ENCODE data around the gene MBNL2. TPM values are rescaled to one million over a fixed set of nuclear protein-coding genes. Genes with fewer than 3 reads are reported as not detected.
A peak's percentile ranks its signal among the peaks of the same experiment; 100 is the strongest.

The MBNL2 gene
- total and polyA plus RNA-seq, 10 of the 15 experiments (the other 5 are each of a cell fraction or from before 2014, with no cell fraction given): 1.6 to 9.7 (median 6.7) TPM

DNA sequence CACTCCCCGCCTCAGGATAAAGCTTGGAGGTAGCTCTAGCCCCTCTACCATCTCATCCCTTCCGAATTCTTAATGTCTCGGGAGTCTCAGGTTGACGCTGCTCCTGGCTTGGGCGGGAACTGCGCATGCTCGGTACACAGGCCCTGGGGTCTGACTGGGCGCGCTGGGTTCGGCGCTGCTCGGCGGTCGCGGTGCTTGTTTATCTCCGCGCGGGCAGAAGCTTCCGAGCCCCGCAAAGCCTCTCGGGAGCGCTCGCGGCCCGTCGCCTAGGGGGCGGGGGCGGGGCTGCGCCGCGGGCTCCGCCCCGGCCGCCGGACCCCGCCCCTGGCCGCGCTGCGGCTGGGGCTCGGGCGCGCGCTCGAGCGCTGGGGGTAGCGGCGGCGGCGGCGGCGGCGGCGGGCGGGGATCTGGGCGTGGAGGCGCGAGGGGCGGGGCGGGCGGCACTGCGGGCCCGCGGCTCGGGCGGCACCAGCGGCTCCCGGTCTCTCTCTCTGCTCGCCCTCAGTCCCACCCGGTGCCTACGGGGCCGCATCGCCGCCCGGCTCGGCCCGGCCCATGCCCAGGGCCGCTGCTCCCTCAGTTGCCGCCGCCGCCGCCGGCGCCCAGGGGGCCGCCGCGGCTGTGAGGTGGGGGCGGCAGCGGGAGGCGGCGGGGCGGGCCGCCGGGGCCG, 211.7 kb downstream of the MBNL2 start, which contains the start of gene RAP2A (continued):
- TF ChIP-seq, protein P1, sequence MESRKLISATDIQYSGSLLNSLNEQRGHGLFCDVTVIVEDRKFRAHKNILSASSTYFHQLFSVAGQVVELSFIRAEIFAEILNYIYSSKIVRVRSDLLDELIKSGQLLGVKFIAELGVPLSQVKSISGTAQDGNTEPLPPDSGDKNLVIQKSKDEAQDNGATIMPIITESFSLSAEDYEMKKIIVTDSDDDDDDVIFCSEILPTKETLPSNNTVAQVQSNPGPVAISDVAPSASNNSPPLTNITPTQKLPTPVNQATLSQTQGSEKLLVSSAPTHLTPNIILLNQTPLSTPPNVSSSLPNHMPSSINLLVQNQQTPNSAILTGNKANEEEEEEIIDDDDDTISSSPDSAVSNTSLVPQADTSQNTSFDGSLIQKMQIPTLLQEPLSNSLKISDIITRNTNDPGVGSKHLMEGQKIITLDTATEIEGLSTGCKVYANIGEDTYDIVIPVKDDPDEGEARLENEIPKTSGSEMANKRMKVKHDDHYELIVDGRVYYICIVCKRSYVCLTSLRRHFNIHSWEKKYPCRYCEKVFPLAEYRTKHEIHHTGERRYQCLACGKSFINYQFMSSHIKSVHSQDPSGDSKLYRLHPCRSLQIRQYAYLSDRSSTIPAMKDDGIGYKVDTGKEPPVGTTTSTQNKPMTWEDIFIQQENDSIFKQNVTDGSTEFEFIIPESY (IDR thresholded peaks at IDR 0.05): no peak
- TF ChIP-seq TCF7 (IDR thresholded peaks at IDR 0.05; ENCODE audit: borderline replicate concordance): no peak
- no peak for TF ChIP-seq SRF (IDR thresholded peaks at IDR 0.05; ENCODE audit: low read depth in 2 of 2, low read length in 2 of 2)
- TF ChIP-seq, protein P2, sequence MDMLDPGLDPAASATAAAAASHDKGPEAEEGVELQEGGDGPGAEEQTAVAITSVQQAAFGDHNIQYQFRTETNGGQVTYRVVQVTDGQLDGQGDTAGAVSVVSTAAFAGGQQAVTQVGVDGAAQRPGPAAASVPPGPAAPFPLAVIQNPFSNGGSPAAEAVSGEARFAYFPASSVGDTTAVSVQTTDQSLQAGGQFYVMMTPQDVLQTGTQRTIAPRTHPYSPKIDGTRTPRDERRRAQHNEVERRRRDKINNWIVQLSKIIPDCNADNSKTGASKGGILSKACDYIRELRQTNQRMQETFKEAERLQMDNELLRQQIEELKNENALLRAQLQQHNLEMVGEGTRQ (IDR thresholded peaks at IDR 0.05; ENCODE audit: borderline replicate concordance, low read depth, low read length): no peak
- TF ChIP-seq ZNF207 (IDR thresholded peaks at IDR 0.05; ENCODE audit: borderline replicate concordance): no peak; the same call in none of the 2 replicates
- no peak for TF ChIP-seq KAT2A (conservative IDR thresholded peaks at IDR 0.05; ENCODE audit: control insufficient read depth, low read depth, low read length)
- no peak for TF ChIP-seq IKZF2 (IDR thresholded peaks at IDR 0.05)
- TF ChIP-seq FOXK2 (IDR thresholded peaks at IDR 0.05): no peak
- TF ChIP-seq PAX8 (IDR thresholded peaks at IDR 0.05): no peak
- TF ChIP-seq NR2C2 (IDR thresholded peaks at IDR 0.05; ENCODE audit: borderline replicate concordance, control insufficient read depth, insufficient read length, low read depth): no peak
- TF ChIP-seq POLR2AphosphoS5 (IDR thresholded peaks at IDR 0.05; ENCODE audit: low read length): peak; percentile 51; the same call in 1 of the 2 replicates
- TF ChIP-seq, protein P3, sequence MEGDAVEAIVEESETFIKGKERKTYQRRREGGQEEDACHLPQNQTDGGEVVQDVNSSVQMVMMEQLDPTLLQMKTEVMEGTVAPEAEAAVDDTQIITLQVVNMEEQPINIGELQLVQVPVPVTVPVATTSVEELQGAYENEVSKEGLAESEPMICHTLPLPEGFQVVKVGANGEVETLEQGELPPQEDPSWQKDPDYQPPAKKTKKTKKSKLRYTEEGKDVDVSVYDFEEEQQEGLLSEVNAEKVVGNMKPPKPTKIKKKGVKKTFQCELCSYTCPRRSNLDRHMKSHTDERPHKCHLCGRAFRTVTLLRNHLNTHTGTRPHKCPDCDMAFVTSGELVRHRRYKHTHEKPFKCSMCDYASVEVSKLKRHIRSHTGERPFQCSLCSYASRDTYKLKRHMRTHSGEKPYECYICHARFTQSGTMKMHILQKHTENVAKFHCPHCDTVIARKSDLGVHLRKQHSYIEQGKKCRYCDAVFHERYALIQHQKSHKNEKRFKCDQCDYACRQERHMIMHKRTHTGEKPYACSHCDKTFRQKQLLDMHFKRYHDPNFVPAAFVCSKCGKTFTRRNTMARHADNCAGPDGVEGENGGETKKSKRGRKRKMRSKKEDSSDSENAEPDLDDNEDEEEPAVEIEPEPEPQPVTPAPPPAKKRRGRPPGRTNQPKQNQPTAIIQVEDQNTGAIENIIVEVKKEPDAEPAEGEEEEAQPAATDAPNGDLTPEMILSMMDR (IDR thresholded peaks at IDR 0.05 in 2 of 3, conservative IDR thresholded peaks at IDR 0.05 in 1 of 3; ENCODE audit: control insufficient read depth in 2 of 3, extremely low read depth in 1 of 3, insufficient read depth in 1 of 3, low read depth in 3 of 3, low read length in 3 of 3): peak in 1 of 3 experiments; percentile 50; a peak in 2 of 6 replicates
- TF ChIP-seq IKZF1 (conservative IDR thresholded peaks at IDR 0.05): no peak
- TF ChIP-seq SUZ12 (IDR thresholded peaks at IDR 0.05; ENCODE audit: unreplicated experiment): no peak
- TF ChIP-seq EED (IDR thresholded peaks at IDR 0.05; ENCODE audit: low read depth): no peak
- TF ChIP-seq SMAD5 (IDR thresholded peaks at IDR 0.05; ENCODE audit: low read depth): no peak
- TF ChIP-seq, protein P4, sequence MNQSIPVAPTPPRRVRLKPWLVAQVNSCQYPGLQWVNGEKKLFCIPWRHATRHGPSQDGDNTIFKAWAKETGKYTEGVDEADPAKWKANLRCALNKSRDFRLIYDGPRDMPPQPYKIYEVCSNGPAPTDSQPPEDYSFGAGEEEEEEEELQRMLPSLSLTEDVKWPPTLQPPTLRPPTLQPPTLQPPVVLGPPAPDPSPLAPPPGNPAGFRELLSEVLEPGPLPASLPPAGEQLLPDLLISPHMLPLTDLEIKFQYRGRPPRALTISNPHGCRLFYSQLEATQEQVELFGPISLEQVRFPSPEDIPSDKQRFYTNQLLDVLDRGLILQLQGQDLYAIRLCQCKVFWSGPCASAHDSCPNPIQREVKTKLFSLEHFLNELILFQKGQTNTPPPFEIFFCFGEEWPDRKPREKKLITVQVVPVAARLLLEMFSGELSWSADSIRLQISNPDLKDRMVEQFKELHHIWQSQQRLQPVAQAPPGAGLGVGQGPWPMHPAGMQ (IDR thresholded peaks at IDR 0.05; ENCODE audit: borderline replicate concordance): no peak
- TF ChIP-seq MTA2 (IDR thresholded peaks at IDR 0.05; ENCODE audit: low read depth): no peak
- TF ChIP-seq DPF2 (IDR thresholded peaks at IDR 0.05): 0 out of 2 replicates have a peak, but pooled peaks have one; percentile 47
- peak; percentile 45 for TF ChIP-seq RAD21 (IDR thresholded peaks at IDR 0.05; ENCODE audit: insufficient read depth, low read depth, low read length)
- peak; percentile 30; the same call in 1 of the 2 replicates for TF ChIP-seq RB1 (IDR thresholded peaks at IDR 0.05; ENCODE audit: borderline replicate concordance)
- TF ChIP-seq MEF2A (IDR thresholded peaks at IDR 0.05; ENCODE audit: insufficient read depth, low read depth, low read length): no peak
- TF ChIP-seq CHD2 (IDR thresholded peaks at IDR 0.05; ENCODE audit: borderline replicate concordance, low read depth, low read length): no peak
- TF ChIP-seq ZNF384 (IDR thresholded peaks at IDR 0.05; ENCODE audit: borderline replicate concordance, low read depth, low read length): no peak
- no peak for TF ChIP-seq SUPT20H (IDR thresholded peaks at IDR 0.05; ENCODE audit: borderline replicate concordance, control insufficient read depth, low read depth, low read length)
- TF ChIP-seq POU2F2 (IDR thresholded peaks at IDR 0.05; ENCODE audit: borderline replicate concordance, low read depth, low read length): no peak

All from GM12878 (cell line).